ENCODE data around the gene KCNK10.
A peak's percentile ranks its signal among the peaks of the same experiment; 100 is the strongest.

Gene KCNK10, protein sequence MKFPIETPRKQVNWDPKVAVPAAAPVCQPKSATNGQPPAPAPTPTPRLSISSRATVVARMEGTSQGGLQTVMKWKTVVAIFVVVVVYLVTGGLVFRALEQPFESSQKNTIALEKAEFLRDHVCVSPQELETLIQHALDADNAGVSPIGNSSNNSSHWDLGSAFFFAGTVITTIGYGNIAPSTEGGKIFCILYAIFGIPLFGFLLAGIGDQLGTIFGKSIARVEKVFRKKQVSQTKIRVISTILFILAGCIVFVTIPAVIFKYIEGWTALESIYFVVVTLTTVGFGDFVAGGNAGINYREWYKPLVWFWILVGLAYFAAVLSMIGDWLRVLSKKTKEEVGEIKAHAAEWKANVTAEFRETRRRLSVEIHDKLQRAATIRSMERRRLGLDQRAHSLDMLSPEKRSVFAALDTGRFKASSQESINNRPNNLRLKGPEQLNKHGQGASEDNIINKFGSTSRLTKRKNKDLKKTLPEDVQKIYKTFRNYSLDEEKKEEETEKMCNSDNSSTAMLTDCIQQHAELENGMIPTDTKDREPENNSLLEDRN

DNA sequence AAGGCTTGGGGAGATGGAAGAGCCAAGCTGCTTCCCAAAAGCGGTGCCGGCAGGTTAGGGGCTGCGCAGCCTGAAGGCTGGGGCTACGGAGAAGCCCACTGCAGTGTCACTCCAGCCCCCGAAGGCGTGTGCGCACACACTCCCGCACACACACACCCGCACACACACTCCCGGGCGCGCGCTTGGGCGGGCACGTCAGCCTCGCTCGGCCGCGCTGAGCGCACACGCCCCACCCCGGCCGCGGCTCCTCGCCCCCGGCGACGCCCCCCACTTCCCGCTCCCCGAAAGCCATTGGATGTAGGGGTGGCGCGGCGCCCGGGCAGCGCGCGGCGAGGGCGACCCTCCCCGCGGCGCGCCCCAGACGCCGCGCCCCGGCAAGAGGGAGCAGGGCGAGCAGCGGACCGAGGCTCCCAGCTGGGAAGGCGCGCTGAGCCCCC is at the start of gene KCNK10:
KCNK10 (minus strand) TSS at position 184 of the 437 bp plus-strand sequence. CDS start 471 bp downstream, outside the sequence.
- no peak for DNase-seq

DNA sequence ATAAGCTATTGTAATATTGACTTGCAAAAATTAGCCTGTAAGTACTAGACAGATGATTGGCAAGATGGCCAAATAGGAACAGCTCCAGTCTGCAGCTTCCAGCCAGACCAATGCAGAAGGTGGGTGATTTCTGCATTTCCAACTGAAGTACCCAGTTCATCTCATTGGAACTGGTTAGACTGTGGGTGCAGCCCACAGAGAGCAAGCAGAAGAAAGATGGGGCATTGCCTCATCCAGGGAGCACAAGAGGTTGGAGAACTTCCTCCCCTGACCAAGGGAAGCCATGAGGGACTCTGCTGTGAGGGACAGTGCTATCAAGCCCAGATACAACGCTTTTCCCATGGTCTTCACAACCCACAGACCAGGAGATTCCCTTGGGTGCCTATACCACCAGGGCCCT is 46.4 kb upstream of the KCNK10 start:
- no peak for DNase-seq

DNA sequence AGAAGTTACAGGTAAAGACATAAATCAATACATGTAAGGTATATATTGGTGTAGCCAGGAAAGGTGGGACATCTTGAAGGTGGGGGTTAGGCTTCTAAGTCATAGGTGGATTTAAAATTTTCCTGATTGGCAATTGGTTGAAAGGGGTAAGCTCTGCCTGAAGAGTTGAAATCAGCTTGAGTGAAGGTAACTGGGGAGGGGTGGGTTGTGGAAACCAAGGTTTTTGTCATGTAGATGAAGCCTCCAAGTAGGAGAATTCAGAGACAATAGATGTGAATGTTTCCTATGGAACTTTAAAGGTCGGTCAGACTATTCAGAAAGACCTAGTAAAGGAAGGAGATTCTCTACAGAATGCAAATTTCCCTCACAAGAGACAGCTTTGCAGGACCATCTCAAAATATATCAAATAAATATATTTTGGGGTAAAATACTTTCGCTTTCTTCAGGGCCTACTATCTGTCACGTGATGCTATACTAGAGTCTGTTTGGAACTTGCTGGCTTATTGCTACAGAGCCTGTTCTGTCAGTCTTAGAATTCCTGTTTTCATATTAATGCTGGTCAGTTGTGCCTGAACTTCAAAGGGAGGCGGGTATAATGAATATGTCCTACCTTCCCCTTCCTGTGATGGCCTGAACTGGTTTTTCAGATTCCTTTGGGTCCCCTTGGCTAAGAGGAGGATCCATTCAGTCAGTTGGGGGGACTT is 41.8 kb upstream of the KCNK10 start:
- no peak for DNase-seq

DNA sequence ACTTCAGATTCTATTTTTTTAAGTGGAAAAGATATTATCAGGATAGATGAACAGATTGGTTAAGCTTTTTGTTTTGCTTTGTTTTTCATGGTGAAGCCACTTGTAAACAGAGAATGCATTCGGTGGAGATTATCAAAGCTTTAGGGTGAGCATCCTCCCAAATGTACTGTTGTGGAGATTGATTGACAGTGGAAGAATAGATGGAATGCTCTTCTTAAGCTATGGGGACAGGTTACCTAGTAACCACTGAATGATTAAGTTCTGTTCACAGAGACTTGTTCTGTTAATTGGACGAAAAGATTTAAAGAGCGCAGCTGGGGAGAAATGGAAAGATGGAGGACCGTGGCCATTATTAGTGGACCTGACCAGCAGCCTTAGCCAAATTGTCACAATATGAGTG is 40.6 kb upstream of the KCNK10 start:
- DNase-seq: no peak

DNA sequence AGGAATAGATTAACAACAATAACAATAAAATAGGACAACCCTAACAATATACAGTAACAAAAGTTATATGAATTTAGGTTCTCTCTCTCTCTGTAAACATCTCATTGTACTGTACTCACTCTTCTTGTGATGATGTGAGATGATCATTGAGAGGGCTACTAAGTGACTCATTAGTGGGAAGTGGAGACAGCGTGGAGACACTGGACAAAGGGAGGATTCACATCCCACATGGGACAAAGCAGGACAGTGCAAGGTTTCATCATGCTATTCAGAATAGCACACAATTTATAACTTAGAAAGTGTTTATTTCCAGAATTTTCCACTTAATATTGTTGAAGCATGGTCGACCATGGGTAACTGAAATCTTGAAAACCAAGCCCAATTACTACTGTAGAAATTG is 36.4 kb upstream of the KCNK10 start:
- DNase-seq: no peak

DNA sequence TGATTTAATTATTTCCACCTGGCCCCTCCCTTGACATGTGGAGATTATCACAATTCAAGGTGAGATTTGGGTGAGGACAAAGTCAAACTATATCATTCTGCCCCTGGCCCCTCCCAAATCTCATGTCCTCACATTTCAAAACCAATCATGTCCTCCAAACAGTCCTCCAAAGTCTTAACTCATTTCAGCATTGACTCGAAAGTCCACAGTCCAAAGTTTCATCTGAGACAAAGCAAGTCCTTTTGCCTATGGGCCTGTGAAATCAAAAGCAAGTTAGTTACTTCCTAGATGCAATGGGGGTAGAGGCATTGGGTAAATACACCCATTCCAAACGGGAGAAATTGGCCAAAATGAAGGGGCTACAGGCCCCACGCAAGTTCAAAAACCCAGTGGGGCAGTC is 31.3 kb upstream of the KCNK10 start:
- DNase-seq: no peak

DNA sequence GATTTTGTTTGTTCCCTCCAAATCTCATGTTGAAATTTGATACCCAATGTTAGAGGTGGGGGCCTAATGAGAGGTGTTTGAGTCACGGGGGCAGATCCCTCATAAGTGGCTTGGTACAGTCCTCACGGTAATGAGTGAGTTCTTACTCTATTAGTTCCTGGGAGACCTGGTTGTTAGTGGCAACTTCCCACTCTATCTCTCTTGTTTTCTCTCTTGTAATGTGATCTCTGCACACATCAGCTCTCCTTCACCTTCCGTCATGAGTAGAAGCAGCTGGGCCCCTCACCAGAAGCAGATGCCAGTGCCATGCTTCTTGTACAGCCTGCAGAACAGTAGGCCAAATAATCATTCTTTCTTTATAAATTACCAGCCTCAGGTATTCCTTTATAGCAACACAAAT is 29.6 kb upstream of the KCNK10 start:
- DNase-seq: peak; percentile 62

DNA sequence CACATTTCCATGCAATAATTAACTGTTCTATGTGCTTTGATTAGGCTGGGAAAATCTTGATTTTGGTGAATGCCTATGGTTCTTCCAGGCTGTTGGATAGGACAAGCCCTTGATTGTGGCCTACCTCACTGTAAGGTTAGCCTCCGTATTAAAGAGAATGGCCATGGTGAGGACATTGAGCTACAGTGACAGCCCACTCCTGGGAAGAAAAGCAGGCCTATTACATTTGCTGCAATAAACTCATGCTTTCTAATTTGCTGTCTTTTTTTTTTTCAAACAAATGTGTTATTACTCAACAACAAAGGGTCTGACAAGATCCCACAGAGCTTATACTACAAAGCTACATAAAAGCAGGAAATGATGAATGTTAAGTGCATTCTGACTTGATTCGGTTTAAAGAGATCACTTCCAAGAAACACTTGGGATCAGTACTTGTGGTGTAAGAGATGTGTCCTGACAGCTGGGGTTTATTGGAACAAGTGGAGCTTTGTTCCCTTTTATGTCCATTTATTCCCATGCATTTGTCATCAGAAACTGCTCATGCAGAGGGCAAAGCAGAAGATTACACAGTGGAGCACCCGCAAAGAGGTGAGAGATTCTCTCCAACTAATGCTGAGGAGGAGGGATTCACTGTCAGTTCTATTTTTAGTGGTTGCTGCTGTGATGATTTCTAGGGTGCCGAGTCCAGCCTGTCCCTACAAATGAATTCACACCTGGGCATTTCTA is 29.1 kb upstream of the KCNK10 start:
- no peak for DNase-seq

DNA sequence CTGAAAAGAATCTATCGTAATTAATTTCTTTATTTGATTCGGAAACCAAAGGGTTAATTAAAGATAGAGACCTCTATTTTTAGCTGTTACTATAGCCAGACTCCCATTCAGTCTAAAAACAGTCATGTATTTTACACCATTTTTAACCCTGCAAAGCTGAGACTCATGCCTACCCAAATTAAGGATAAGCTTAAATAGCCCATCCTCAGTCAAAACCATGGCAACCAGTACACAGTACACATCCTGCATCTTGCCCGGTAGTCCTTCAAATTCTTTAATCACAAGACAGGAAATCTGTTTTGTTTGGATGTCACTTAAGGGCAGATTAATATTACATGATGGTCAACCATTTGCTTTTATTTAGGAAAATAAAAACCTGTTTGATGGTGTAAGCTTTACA is 25.5 kb upstream of the KCNK10 start:
- DNase-seq: no peak

DNA sequence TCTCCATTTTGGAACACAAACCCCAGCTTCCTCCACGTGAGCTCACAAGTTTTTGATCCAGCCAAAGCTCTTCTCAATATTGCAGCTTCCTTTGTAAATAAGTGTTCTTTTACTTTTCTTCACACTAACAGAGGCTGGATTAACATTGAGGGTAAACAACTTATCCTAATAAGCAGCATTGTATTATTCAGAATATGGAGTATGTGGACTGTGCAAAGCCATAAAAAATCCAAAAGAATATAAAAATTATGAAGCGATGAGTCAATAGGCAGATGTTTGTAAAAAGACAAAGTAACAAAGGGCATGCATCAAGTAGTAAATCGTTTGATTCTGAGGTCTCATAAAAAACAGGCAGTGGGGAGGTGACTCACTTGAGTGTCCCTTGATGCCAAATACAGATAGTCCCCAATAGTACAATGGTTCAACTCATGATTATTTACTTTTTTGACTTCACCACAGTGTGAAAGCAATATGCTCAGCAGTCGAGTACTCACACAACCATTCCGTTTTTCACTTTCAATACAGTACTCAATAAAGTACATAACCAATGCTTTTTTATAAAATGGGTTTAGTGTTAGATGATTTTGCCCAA is 23.1 kb upstream of the KCNK10 start:
- DNase-seq: no peak

DNA sequence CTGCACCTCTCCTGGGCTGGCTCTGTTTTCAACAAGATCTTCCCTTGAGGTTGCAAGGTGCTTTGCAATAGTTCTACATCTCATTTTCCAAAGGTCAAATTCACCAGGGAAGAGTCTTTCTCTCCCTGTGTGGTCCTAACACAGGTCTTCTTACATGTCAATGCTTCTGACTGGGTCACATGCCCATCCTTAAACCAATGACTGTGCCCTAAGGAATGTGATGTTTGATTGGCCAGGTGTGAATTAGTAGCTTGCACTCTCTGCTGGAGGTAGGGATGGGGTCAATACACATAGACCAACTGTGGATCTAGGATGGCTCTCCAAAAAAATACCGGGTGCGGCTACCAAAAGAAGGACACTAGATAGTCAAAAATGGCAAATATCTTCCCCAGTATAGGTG is 19.9 kb upstream of the KCNK10 start:
- DNase-seq: no peak

DNA sequence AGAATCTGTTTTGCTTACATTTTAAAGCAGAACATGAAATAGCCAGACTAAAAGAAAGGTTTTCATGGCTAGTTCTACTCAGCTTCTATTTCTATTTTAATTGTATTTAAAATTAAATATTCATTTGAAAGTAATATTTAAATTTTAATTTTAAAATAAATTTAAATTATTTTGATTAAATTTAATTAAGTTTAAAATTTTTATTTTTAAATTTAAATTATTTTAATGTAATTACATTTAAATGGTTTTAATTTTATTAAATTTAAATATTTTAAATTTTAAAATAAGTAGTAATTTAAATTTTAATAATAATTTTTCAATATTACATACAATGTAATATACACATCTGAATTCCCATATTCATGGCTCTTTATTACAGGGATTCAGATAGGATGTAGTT is 17.3 kb upstream of the KCNK10 start:
- DNase-seq: no peak

DNA sequence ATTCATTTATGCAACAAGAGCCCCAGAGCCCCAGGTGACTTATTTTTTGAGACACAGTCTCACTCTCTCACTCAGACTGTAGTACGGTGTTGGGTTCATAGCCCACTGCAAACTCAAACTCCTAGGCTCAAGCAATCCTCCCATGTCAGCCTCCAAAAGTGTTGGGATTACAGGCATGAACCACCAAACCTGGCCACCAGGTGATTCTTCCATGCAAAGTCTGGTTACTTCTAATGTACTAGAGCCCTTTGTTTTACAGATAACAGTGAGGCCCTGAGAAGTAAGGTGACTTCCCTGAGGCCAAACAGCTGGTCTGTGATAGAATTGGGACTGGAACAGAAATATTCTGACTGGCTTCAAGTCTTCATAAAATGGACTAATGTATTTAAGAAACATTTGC is 10.0 kb upstream of the KCNK10 start:
- DNase-seq: no peak

DNA sequence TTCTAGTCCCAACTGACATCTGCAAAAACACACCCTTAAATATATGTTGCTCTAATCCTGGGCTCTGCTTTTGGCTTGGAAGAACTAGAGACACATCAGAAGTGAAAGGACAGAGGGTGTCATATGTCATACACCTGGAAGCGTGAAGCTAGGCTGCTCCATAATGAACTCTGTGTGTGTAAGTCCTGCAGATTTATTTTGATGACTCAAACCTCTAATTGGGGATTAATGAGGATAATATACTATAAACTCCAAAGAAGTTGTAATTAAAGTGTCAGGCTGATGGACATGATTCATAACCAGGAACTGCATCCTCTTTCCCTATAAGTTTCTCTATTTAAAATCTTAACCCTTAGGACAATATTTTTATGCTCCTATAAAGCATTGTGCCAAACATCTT is 4.4 kb upstream of the KCNK10 start:
- no peak for DNase-seq

DNA sequence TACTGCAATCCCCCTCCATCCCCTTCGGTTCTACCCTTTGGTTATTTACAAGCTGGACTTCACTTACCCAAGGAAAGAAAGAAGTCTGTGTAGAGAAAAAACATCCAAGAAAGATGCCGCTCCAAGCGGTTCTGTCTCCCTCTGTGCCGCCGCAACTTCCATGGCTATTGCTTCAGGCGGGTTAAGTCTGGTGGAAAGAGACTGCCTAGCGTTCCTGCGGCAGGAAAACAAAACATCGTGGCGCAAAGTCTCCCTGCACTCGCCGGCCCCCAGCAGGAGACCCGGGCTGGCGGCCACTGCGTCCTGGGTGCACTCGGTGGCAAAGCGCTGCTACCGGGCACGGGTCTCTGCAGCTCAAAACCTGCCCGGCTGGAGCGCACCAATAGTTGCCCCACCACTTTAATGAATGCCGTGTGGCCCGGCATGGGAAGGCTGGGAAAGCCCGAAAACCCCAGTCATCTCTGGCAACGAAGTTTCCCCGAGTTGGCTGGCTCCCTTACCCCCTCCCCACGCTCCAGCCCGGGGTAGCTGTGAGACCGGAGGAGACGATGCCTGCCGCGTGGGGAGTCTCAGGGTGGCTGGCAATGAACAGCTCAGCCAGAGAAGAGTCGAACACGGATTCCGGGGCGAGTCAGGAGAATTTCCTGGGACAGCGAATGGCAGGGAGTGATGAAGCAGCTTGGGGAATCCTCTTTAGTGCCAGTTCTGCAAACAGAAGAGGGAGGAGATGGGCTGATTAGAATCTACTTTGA is 3.5 kb upstream of the KCNK10 start:
- no peak for DNase-seq

DNA sequence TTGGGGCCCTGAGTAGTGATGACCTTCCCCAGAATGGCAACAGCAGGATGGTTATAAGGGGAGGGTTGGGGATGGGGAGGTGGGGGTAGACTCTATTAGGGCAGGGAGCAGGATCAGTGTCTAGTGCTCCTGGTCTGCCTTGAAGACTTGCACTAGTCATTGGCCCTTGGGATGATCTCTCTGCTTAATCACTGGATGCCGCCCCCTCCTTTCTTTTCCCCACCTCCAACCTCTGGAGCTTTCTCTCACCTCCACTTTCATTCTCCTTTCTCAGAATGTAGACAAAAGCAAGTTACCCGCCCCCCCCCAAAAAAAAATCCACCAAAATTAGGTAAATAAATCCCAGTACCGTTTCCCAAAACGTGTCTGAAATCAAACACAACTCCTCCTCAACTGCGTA is 2.8 kb upstream of the KCNK10 start:
- no peak for DNase-seq

DNA sequence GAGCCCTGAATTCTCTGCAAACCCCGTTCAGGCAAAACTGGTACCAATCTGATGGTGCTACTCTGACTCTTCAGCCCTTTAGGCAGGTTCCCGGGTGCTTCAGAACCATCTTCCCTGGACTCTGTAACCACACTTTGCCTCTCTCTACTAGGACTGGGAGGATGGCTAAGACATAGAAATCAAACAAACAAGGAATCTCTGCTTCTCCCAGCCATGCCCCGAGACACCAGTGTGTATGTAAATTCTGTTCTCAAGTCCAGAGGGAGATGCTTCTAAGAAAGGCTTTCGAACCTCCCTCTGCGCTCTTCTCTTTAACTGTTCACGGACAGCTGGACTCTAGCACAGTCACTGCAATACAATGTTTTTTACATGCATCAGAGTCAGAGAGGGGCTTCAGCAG is 1.9 kb upstream of the KCNK10 start:
- DNase-seq: no peak

DNA sequence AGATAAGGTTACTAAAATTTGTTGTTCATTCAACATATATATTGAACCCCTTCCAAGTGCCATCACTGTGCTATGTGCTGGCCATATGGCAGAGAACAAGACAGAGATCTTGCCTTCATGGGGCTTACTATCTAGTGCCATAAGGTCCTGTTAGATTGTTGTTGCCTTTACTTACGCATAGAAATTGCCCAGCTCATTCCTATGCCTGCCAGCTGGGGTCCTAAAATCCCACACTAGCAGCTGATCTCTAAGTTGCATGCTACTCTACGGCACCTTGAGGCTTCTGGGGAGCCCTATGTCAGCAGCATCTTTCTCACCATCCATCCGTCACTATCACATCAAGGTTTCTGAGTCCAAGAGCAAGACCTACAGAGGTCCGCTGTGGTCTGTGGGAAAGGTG is 1.4 kb upstream of the KCNK10 start:
- no peak for DNase-seq

DNA sequence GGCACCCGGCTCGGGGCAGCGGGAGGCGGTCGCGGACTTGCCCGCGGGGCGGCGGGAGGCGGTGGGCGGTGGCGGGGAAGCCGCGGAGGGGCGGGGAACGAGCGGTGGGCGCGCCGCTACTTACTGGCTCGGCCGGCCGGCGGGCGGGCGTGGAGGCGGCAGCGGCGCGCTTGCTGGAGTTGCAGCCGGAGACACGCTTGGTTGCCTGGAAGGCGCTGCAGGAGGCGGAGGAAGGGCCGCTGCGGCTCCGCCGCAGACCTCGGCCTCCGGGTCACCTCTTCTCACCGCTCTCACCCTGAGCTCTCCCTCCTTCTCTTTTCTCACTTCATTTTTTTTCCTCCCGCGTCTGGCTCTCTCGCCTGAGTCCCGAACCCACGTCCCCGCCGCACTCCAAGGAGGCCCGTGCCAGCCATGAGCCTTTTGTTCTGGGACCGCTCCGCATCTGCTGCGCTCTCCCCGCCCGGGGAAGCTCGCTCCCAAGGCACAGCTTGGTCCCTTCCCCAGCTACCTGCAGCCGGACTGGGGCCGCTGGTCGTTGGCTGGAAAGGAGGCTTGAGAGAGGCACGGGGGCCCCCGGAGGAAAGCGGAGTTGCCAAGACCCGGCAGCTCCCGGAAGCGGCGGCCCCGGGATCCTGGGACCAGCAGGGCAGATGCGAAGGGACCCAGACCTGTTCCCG is 592 bp upstream of the KCNK10 start:
- DNase-seq: no peak

DNA sequence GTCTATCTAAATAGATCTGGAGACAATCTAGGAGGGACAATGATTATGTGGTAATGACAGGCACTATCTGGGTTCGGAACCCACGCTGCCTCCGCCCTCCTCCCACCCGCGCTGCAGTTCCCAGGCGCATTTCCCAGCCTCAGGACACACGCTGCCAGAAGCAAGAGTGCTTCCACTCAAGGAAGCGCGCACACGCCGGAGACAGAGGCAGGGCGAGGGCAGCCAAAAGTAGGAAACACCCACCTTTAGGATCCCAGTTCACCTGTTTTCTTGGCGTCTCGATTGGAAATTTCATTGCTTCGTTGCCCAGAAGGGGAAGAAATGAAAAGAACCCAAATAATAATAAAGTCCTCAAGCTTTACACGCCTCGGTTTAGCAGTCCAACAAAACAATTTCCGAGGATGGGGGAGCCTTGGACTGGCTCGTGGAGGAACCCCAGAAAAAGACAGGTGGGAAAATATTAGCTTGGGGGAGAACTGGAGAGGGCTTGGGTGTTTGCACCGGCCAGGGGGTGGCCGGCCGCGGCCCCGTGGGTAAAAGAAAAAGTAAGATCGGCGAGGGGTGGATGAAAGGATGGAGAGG is 474 bp downstream of the KCNK10 start:
- DNase-seq: no peak
